HG03457 (cell line): ENCODE results near the gene FAM221B.
A peak's percentile ranks its signal among the peaks of the same experiment; 100 is the strongest.

ENCODE experiments used
- ATAC-seq: cut with Tn5 transposase; IDR thresholded peaks from one replicate; pipeline ENCODE4 v1.9.1; 2021; ENCODE audit warnings: moderate number of reproducible peaks; ENCODE audit not compliant: unreplicated experiment

FAM221B gene

DNA sequence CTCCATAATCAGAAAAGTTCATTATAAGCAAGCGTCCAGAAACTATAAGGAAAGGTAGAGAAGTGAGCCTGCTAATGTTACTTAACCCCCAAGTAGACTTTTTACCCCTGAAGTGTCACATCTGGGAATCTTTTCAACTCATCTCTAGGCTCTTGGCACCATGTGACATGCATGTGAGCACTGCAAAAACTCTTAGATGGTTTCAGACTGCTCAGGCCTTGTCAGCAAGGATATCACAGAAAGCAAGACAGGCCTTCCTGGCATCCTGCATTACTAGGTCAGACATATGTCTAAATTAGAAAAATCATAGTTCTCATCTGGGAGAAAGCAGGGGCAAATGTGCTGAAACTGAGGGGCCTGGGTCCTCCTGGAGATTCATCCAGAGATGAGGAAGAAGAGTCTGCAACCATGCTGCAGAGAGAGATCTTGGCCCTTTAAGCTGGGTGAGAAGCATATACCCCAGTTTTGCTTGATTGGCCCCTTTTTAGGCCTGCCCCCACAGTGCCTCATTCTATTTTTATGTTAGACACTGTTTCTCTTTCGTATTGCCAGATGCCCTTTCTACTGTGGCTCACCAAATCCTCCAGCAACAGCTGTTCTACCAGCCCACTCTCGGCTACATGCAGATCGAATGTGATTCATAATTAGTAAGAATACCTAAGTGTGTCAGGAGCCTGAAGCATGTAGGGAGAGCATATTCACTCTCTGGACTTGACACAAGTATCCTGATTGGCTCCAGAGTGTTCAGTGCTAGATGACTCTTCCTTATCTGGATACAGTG, 19.4 kb upstream of the FAM221B start:
- ATAC-seq, result peak; percentile 60

DNA sequence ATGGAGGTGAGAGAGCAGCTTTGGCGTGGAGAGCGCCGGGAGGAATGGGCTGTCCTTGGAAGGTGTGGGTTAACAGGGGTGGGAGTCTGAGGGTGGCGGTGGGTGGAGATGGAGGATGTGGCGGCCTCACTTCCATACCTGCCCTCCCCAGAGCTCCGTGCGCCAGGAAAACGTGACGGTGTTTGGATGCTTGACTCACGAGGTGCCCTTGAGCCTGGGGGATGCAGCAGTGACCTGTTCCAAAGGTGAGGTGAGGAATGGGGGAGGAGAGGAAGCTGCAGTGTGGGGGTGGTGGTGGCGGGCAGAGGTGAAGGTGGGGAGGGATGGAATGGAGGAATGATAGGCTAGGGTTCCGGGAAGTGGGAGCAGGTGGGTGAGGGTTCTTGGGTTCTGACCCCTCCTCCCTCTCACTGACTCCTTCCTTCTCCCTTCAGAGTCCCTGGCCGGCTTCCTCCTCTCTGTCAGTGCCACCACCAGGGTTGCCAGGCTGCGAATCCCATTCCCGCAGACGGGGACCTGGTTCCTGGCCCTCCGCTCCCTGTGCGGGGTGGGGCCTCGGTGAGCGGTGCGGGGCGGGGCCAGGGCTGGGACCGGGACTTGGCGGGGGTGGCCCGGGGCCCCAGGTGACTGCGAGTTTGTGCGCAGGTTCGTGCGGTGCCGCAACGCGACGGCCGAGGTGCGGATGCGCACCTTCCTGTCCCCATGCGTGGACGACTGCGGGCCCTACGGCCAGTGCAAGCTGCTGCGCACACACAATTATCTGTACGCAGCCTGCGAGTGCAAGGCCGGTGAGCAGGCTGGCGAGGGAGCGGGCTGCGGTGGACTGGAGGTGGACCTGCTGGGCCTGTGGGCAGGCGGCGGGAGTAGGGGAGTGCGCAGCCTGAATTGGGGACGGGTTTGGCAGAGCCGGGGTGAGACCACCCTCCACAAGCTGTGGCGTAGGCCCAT, 17.6 kb upstream of the FAM221B start:
- no peak for ATAC-seq

DNA sequence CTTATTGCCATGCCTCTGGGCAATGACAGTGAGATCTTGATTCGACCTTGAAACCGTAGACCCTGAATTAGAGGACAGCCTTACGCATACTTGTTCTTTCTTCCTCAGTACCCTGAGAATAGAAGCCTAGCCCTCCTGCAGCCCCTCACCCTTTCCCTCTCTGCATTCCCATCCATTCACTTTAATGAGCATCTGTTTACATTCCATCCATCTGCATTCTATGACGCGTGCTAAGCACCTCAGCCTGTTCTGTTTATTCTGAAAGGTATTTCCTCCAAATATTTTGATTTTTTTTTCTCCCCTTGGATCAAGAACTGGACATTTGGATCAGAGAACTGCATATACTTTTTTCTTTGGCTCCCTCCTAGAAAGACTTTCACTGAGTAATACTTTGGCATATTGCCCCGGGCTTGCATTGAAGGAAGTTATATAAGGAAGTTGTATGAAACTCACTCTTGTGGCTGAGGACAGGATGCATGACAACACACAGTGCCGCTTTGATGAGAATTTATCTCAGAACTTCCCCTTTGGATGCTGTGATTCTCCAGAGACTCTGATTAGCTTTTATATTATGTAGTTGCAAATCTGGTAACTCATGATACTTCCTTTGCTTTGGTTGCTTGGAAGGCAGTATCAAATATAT, 16.2 kb upstream of the FAM221B start:
- no peak for ATAC-seq

DNA sequence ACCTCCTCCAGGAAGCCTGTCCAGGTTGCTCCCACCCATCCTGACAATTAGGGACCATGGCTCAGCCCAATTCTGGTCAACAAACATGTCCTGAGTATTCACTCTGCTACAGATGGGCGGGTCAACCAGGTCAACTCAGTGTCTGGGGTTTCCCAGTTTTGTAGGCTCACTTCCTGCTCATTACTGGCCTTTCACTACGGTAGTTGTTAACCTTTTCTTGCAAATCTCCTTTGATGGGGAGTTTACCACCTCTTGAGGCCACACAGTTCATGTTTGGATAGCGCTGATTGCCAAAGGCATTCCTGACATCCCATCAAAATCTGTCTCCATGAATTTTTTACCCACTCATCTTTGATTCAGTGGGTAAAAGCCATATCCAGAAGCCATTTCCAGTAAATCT, 14.3 kb upstream of the FAM221B start:
- no peak for ATAC-seq

DNA sequence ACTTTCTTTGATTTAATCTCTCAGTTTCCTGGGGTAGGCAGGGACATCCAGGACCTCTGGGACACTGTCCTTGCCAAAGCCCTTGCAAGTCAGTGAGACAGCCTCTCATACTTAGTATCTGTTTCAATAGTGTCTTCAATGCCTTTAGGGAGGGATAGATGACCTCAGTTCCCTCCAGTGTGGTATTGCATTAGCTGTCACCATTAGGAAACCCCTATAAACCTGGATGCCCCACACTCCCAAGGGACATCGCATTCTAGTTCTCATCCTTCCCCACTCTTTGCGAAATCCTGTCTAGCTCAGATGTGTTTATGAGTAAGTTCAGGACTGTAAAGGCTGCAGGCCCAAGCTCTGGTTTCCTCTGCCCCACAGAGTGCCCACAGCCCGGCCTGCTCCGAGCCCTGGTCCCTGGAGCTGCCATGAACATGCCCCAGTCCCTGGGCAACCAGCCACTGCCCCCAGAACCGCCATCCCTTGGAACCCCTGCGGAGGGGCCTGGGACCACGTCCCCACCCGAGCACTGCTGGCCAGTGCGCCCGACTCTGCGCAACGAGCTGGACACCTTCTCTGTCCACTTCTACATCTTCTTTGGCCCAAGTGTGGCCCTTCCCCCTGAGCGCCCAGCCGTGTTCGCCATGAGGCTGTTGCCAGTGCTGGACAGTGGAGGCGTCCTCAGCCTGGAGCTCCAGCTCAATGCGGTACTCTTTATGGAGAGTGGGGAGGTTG, 13.7 kb upstream of the FAM221B start:
- ATAC-seq, result no peak

DNA sequence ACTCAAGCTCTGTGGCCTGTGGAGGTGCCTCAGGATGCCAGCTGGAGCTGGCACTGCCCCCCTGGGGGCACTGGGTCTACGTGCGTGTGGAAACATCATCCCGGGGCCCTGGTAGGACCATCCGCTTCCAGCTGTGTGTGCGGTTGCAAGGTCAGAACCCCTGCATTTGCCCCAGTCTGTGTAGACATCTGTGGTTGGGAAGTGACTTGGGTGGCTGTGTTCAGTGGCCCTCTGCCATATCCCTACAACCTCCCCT, 13.0 kb upstream of the FAM221B start:
- no peak for ATAC-seq

DNA sequence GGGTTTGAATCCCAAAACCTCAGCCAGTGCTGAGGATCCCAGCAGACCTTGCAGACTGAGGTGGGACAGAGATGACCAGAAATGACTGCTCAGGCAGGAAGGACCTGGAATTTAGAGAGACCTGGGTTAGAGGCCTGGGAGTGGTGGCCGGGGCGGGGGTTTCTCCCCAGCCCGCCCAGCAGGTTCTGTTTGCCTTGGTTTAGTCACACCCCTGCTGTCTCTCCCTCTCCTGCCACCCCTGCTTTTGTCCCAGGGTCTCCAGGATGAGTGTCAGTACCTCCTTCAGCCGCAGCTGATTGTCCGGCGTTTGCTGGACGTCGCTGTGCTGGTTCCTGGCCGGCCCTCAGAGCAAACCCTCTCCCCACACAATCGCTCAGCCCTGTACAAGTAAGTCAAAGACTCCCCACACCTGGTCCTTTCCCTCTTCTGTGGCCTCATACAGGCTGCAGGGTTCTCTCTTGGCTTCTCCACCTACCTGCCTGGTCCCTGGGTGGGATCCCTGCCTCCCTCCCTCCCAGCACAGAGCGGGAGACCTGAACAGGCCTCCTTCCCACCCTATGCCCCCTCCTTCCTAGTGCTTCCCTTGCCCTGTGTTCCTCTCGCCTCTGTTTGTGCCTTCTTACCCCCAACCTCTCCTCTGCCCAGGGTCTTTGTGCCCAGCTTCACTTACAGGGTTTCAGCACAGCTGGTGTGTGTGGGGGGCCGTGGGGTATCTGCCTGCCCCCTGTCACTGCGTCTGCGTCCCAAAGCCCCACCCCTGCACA, 12.5 kb upstream of the FAM221B start:
- no peak for ATAC-seq

DNA sequence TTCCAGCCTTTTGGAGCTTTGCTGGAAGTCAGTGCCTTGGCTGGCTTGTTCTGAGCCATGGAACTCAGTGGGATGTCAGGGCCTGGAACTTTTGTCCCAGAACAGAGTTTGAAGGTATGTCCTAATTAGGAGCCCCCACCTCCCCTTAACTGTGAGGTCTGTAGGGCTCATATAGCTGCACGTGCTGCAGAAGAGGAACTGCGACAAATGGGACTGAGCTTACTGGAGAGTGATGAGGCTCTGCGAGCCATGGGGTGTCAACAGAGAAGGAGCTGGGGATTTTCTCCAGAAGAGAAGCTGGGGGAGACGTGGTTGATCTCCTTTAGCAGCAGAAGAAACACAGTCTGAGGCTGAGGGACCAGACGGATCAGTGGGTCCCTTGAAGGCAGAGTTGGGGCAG, 11.4 kb upstream of the FAM221B start:
- ATAC-seq, result no peak

DNA sequence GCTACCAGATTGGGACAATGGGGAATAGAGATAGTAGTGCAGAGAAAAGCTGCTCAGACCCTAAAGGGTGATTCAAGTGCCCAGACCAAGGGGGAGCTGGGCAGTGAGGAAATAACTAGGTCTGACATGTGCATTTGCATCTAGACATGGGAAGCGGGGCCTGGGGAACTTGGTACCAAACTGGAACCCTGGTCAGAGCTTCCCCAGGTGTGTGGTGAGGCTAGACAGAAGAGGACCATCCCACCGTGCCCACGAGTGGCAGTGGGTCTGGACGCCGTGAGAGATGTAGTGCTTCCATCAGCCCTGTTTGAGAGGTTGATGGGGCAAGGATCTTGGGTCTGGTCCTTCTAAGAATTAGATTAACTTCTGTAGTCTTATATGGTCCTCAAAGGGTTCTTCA, 8.1 kb upstream of the FAM221B start:
- ATAC-seq, result no peak

DNA sequence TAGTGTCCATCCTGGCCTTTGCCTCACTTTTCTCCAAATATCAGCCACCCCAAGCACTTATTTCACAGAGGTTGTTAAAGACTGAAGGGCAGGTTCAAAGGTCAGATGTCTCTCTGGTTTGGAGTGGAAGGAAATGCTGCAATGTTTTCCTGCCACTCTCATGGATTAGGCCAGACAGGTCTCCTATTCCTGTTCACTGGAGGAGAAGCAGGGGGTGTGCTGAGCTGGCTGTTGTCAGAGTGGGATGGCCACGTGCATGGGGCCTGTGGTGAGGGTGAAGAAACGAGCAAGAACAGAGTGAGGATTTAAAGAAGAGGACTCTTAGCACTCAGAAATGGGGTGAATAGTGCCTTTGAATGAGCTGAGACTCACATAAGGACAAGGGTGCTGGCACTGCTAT, 7.2 kb upstream of the FAM221B start:
- no peak for ATAC-seq

DNA sequence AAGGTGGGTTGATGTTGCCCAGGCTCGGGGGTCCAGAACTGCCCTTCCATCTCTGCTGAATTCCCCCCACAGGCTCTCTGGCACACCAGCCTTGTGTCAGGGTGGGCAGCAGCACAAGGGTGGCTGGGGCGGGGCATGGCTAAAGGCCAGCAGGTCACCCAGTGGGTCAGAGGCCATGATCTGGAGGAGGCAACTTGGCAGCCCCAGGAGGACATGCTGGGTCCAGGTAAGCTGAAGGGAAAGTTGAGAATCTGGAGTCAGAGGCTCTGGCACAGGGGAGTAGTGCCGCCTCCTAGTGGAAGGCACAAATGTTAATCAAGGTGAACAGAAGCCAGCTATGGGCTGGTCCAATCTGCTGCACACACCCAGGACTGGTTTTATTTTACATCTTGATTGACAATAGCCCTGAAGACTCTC, 6.7 kb upstream of the FAM221B start:
- ATAC-seq, result no peak

DNA sequence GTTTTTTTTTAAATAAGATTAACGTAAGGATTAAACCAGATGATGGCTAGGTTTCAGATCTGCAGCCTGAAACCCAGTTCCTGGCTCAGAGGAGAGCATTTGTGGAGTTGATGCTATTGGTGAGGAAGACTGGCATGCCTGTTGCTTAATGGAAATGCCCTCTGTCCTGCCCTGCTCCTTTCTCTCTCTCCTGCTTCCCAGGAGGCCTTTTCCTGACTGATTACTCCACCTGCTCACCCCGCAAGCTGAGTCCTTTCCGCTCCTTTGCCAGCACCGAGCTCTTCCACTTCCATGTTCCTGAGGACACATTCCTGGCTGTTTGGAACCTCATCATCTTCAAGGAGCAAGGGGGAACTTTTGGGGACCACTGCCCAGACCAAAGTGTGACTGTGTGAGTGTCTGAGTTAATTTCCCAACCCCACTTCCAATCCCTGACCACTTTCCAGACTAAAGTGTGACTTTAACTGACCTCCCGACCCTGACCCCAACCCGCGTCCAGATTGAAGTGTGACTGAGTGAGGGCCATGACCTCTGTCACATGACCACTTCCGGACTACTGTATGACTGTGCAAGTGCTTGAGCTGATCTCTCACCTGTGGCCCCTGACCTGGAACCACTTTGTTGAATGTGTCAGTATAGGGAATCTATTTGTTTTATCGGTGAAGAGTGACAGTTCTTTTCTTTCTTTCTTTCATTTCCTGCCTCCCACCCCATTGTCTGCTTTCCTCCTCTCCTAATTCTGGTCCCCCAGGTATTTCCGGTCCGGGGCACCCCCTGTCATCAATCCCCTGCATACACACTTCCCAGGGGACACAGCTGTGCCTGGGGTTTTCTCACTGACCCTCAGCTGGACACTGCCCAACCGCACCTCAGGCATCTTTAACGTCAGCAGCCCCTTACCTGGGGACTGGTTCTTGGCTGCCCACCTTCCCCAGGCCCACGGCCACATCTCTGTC, 6.0 kb upstream of the FAM221B start:
- no peak for ATAC-seq

DNA sequence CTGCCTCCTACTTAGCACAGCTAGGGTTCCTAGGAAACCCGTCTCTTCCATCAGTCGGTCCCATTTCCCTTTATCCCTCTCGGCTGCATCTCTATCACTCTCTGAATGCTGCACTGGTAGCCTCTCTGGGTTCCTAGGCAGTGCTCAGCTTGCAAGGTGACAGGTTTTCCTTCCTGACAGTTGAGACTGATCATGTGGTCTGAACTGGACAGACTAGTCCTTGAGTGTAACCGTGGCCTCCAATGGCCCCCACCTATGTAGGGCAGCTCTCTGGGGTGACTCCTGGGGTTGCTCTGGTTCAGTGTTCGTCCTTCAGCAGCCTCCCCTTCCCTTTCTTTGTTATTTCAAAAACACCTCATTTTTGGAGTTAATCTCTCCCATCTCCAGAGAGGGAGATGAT, 4.3 kb upstream of the FAM221B start:
- no peak for ATAC-seq

DNA sequence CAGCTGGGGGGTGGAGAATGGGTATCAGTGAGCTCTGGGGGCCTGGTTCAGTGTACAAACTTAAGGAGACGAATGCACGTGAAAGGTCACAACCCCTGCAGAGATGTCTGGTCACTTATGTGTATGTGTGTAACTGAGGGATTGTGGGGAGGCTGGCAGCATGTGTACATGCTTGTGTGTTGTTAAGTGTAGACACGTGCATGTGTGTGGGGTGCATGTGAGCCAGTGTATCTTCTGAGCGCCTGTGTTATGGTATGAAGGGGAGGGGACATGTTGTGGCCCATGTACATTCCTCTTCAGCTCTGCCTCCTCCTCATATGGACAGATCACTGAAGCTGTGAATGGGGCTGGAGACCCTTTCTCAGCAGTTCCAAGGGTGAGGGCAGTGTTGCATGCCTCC, 2.5 kb upstream of the FAM221B start:
- no peak for ATAC-seq

DNA sequence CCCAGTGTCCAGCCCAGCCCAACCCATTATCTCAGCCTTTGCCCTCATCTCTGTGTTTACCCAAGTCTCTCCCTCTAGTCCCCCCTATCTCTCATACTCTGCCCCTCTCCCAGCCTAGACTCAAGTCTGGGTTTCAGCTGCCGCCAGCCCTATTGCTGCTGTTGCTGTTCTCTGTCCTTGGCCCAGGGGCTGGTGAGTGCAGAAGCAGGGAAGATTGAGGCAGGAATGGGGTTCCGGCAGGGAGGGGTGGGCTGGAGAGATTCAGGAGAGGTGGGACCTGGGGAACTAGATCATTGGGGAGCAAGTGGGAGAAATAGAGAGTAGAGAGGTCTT, 1.2 kb upstream of the FAM221B start:
- ATAC-seq, result no peak

DNA sequence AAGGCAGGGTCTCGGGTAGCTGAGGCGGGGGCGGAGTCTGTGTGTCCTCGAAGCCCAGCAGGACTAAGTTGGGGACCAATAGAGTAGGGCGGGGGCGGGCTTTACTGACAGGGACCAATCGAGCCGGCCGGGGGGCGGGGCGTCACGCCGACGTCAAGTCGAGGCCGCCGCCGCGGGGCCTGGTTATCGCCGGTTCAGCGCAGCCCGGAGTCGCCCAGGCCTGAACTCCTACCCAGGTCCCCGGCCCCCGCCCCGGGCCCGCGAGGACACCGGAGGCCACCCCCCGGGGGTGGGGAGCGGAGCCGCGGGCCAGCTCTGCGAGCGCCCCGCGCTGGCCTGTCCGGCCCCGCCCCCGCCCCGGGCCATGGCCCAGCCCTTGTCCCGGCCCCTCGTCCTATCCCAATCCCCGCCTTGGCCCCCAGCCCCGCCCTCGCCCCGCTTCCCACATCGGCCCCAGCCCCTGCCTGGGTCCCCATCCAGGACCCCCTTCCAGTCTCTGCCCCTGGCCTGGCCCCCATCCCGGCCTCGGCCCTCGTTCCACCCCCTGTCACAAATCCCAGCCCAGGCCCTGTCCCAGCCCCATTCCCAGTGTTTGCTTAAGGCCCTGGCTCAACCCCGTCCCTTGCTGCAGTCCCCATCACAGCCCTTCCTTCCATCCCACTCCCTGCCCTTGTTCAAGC, 692 bp upstream of the FAM221B start, which contains the start of gene TMEM8B:
Gene TMEM8B, plus strand, starts transcription at position 145 of the 680 bp plus-strand sequence. Its CDS starts 220 bp downstream, at position 365.
- ATAC-seq, result peak; percentile 53

DNA sequence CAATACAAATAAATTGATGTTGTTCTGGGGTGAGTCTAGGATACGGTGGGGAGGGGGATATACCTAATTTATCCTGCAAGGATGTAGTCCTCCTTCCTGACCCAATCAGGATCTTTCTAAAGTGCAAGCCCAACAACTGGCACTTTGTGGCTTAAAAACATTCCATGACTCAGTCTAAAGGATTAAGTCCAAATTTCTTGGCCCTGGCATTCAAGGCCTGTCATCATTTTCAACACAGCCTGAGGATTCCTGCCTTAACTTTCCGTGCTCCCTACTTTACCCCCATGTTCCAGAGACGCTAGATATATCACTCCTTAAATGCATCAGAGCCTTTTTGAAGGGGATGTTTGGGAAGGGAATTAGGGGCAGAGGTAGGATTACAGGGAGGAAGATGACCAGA, 1.0 kb downstream of the FAM221B start:
- ATAC-seq, result no peak

DNA sequence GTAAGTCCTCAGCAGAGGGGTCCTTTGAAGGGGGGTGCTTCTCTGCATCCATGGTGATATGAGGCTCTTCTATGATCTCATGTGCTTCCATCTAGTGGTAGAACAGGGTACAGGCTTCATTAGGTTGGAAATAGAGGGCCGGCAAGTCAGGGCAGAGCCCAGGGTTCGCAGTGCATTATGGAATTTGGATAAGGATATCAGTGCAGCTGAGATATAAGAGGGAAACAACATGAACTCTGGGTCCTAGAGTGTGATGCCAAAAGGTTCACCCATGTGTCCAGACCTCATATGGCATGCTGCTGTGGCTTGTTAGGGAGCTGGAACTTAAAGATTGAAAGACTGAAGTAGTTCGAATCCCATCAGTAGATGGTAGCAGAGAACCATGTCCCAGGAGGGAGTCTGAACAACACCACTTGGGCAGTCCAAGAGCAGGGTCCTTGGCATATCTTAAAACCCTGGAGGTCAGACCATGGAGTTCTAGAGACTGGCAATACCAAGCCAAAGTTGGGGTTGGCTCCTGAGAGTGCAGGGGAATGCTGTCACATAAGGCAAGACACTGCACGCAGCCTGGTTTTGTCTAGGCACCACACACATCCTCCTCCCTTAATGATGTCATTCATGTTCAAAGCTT, 2.3 kb downstream of the FAM221B start:
- no peak for ATAC-seq
